Lower leg skin (tissue), 3 donors: ENCODE measurements around the gene SH3BP5L.

Experiments
- POLR2A ChIP-seq, 2 donors: fragments of 450-650 bp; IDR thresholded peaks; one replicate each; pipeline ENCODE4 v1.6.1; 2016 to 2017; ENCODE audit warnings: antibody characterized with exemption in 2 of 2, mild to moderate bottlenecking in 1 of 2, moderate library complexity in 1 of 2
- TF ChIP-seq, protein P1 (sequence below), 3 donors: fragments of 450-650 bp; IDR thresholded peaks; one replicate each; pipeline ENCODE4 v1.5.1; 2016; ENCODE audit warnings: antibody characterized with exemption in 3 of 3, mild to moderate bottlenecking in 3 of 3, moderate library complexity in 2 of 3

DNA sequence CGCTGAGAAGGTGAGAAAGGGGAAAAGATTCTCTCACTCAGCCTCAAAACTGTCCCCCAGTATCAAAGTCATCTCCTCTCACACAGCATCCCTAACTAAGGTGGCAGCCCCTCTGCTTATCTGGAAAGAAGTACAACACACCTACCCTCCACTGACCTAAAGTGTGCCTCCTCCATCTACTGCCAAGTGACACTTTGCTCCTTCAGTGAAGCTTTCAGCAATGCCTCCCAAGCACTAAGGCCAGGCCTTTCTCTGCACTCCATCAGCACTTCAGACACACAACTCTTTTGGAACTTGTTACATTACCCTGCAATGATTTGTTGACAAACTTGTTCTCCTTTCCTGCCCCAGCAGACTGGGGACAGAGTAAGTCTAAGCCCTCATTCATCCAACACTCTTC is 1.4 kb downstream of the SH3BP5L start:
- TF ChIP-seq, protein P1, sequence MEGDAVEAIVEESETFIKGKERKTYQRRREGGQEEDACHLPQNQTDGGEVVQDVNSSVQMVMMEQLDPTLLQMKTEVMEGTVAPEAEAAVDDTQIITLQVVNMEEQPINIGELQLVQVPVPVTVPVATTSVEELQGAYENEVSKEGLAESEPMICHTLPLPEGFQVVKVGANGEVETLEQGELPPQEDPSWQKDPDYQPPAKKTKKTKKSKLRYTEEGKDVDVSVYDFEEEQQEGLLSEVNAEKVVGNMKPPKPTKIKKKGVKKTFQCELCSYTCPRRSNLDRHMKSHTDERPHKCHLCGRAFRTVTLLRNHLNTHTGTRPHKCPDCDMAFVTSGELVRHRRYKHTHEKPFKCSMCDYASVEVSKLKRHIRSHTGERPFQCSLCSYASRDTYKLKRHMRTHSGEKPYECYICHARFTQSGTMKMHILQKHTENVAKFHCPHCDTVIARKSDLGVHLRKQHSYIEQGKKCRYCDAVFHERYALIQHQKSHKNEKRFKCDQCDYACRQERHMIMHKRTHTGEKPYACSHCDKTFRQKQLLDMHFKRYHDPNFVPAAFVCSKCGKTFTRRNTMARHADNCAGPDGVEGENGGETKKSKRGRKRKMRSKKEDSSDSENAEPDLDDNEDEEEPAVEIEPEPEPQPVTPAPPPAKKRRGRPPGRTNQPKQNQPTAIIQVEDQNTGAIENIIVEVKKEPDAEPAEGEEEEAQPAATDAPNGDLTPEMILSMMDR (IDR thresholded peaks at IDR 0.05), result no peak
- TF ChIP-seq POLR2A (IDR thresholded peaks at IDR 0.05), result no peak
